NCI-H1105 treated with DMSO at 0.1 percent for 48 hours (cell line): ENCODE results near the gene SOX9.

Source experiments
- DNase-seq: peaks from one replicate; lab custom pipeline; 2025; lab: John Stamatoyannopoulos, UW

SOX9 gene

GRCh38 chr17:72120642-72121163, at the start of gene SOX9:
TSS of gene SOX9 (plus strand) at chr17:72121020. CDS start at chr17:72121392, 372 bp downstream.
- peak; percentile 83 for DNase-seq

GRCh38 chr17:72071330-72071729, 49.5 kb upstream of the SOX9 start:
- no peak for DNase-seq

- DNase-seq: no peak
These were observed 44.7 kb upstream of the SOX9 start for GRCh38 chr17:72075995-72076677.

- DNase-seq: no peak
These were observed 44.2 kb upstream of the SOX9 start for GRCh38 chr17:72076678-72077030.

GRCh38 chr17:72077326-72077960, 43.4 kb upstream of the SOX9 start:
- no peak for DNase-seq

- no peak for DNase-seq
These were observed 41.1 kb upstream of the SOX9 start for GRCh38 chr17:72079700-72080099.

- DNase-seq: no peak
These were observed 32.9 kb upstream of the SOX9 start for GRCh38 chr17:72087876-72088275.

GRCh38 chr17:72089453-72089987, 31.3 kb upstream of the SOX9 start:
- DNase-seq: no peak

GRCh38 chr17:72090108-72090507, 30.7 kb upstream of the SOX9 start:
- DNase-seq: no peak

GRCh38 chr17:72092710-72093322, 28.0 kb upstream of the SOX9 start:
- DNase-seq: no peak

- no peak for DNase-seq
These were observed 27.1 kb upstream of the SOX9 start for GRCh38 chr17:72093707-72094106.

- DNase-seq: no peak
These were observed 25.5 kb upstream of the SOX9 start for GRCh38 chr17:72095316-72095715.

GRCh38 chr17:72097144-72097543, 23.7 kb upstream of the SOX9 start:
- DNase-seq: no peak

- DNase-seq: no peak
These were observed 20.9 kb upstream of the SOX9 start for GRCh38 chr17:72099919-72100318.

- no peak for DNase-seq
These were observed 20.4 kb upstream of the SOX9 start for GRCh38 chr17:72100470-72100869.

GRCh38 chr17:72101526-72101925, 19.3 kb upstream of the SOX9 start:
- DNase-seq: no peak

GRCh38 chr17:72102366-72102765, 18.5 kb upstream of the SOX9 start:
- no peak for DNase-seq

- DNase-seq: no peak
These were observed 16.5 kb upstream of the SOX9 start for GRCh38 chr17:72104164-72104862.

GRCh38 chr17:72104863-72105234, 16.0 kb upstream of the SOX9 start:
- no peak for DNase-seq

GRCh38 chr17:72107100-72107499, 13.7 kb upstream of the SOX9 start:
- DNase-seq: no peak

GRCh38 chr17:72110231-72110941, 10.4 kb upstream of the SOX9 start:
- DNase-seq: no peak

- no peak for DNase-seq
These were observed 9.9 kb upstream of the SOX9 start for GRCh38 chr17:72110942-72111318.
